Effector memory CD8-positive, alpha-beta T cell (primary cell): ENCODE data around the gene MYO15B.
"Not testable (repeated sequence)": the region's sequence is repeated elsewhere in the genome, so short reads cannot be mapped to it uniquely, and the experiment has no call there.

ENCODE experiments used
- ATAC-seq: fragments of 150-1000 bp; cut with Tn5 transposase; replicated peaks from 2 replicates; pipeline ENCODE4 v1.10.0; 2021; ENCODE audit warnings: mild to moderate bottlenecking, moderate library complexity
- DNase-seq, 3 experiments: peaks; one replicate each; pipeline ENCODE4 v3.0.0; 2021
- H3K27ac Mint-ChIP-seq, 2 donors: one replicate each; pipeline ENCODE4 v1.8.0; 2022; ENCODE audit warnings: mild to moderate bottlenecking in 2 of 2, mixed read lengths in 2 of 2, moderate library complexity in 2 of 2
- H3K27me3 Mint-ChIP-seq, 2 donors: one replicate each; pipeline ENCODE4 v1.8.0; 2022; ENCODE audit warnings: mixed read lengths in 2 of 2
- H3K36me3 Mint-ChIP-seq: one replicate; pipeline ENCODE4 v1.8.0; 2022; ENCODE audit warnings: mild to moderate bottlenecking, moderate library complexity, mixed read lengths; ENCODE audit not compliant: insufficient read depth
- H3K4me1 Mint-ChIP-seq, 2 donors: one replicate each; pipeline ENCODE4 v1.8.0; 2022; ENCODE audit warnings: low read depth in 2 of 2, mixed read lengths in 2 of 2
- H3K4me3 Mint-ChIP-seq, 2 donors: one replicate each; pipeline ENCODE4 v1.8.0; 2022; ENCODE audit warnings: mild to moderate bottlenecking in 2 of 2, mixed read lengths in 2 of 2, moderate library complexity in 2 of 2
- H3K9me3 Mint-ChIP-seq, 2 donors: one replicate each; pipeline ENCODE4 v1.8.0; 2022; ENCODE audit warnings: mixed read lengths in 2 of 2

MYO15B gene

GRCh38 chr17:75592348-75593020, 4.9 kb downstream of the MYO15B start:
- Mint-ChIP-seq H3K27ac (no peak overlapping the region), H3K27me3 (no peaks in the 10 kb centered on the region), H3K36me3 (peaks cover 10% of the 10 kb centered on the region), H3K4me3 (no peak overlapping the region), H3K4me1 (peaks cover 5 to 12% of the 10 kb centered on the region in 2 donors), H3K9me3 (no peaks in the 10 kb centered on the region)
- no peak for ATAC-seq
- DNase-seq: no peak

- H3K4me1 Mint-ChIP-seq, ATAC-seq, H3K9me3 Mint-ChIP-seq, H3K36me3 Mint-ChIP-seq, H3K4me3 Mint-ChIP-seq, DNase-seq, H3K27ac Mint-ChIP-seq, H3K27me3 Mint-ChIP-seq: not testable (repeated sequence)
Measured at GRCh38 chr17:75593430-75593829, 5.8 kb downstream of the MYO15B start.

GRCh38 chr17:75594499-75595283, 7.1 kb downstream of the MYO15B start:
- Mint-ChIP-seq H3K36me3 (peaks cover 3% of the 10 kb centered on the region), H3K9me3 (no peaks in the 10 kb centered on the region), H3K4me1 (peaks cover 3 to 9% of the 10 kb centered on the region in 2 donors), H3K27me3 (no peaks in the 10 kb centered on the region), H3K27ac (no peak overlapping the region), H3K4me3 (no peak overlapping the region)
- ATAC-seq (no peak), DNase-seq (no peak)

GRCh38 chr17:75595284-75595919, 7.8 kb downstream of the MYO15B start:
- peaks cover 3 to 9% of the 10 kb centered on the region in 2 donors for H3K4me1 Mint-ChIP-seq
- no peaks in the 10 kb centered on the region for H3K27me3 Mint-ChIP-seq
- H3K27ac Mint-ChIP-seq: no peak overlapping the region
- no peak for DNase-seq
- H3K4me3 Mint-ChIP-seq: no peak overlapping the region
- no peaks in the 10 kb centered on the region for H3K36me3 Mint-ChIP-seq
- H3K9me3 Mint-ChIP-seq: no peaks in the 10 kb centered on the region
- no peak for ATAC-seq

GRCh38 chr17:75595920-75596313, 8.3 kb downstream of the MYO15B start:
- Mint-ChIP-seq H3K27ac (no peak overlapping the region), H3K4me1 (peaks cover 2 to 5% of the 10 kb centered on the region in 2 donors), H3K27me3 (no peaks in the 10 kb centered on the region), H3K9me3 (no peaks in the 10 kb centered on the region), H3K4me3 (no peak overlapping the region), H3K36me3 (no peaks in the 10 kb centered on the region)
- DNase-seq (no peak), ATAC-seq (no peak)

- no peak for ATAC-seq
- DNase-seq: no peak
- H3K4me3 Mint-ChIP-seq: no peak overlapping the region
- H3K27me3 Mint-ChIP-seq: no peaks in the 10 kb centered on the region
- no peaks in the 10 kb centered on the region for H3K36me3 Mint-ChIP-seq
- H3K9me3 Mint-ChIP-seq: no peaks in the 10 kb centered on the region
- H3K27ac Mint-ChIP-seq: no peak overlapping the region
- peaks cover 0 to 2% of the 10 kb centered on the region in 2 donors for H3K4me1 Mint-ChIP-seq
Measured at GRCh38 chr17:75596320-75597087, 8.9 kb downstream of the MYO15B start.

- Mint-ChIP-seq H3K27me3 (no peaks in the 10 kb centered on the region), H3K36me3 (no peaks in the 10 kb centered on the region), H3K4me3 (no peak overlapping the region), H3K27ac (no peak overlapping the region), H3K4me1 (peaks cover 0 to 5% of the 10 kb centered on the region in 2 donors), H3K9me3 (no peaks in the 10 kb centered on the region)
- DNase-seq (peak; percentile 59 to 62 (median 60)), ATAC-seq (peak; percentile 84)
Measured at GRCh38 chr17:75601057-75601987, 13.7 kb downstream of the MYO15B start.

- ATAC-seq (no peak), DNase-seq (no peak)
- Mint-ChIP-seq H3K36me3 (no peaks in the 10 kb centered on the region), H3K27ac (no peak overlapping the region), H3K27me3 (no peaks in the 10 kb centered on the region), H3K4me3 (no peak overlapping the region), H3K4me1 (peaks cover 0 to 5% of the 10 kb centered on the region in 2 donors), H3K9me3 (no peaks in the 10 kb centered on the region)
Measured at GRCh38 chr17:75602644-75603043, 15.0 kb downstream of the MYO15B start.

GRCh38 chr17:75603123-75603522, 15.5 kb downstream of the MYO15B start:
- H3K9me3 Mint-ChIP-seq: no peaks in the 10 kb centered on the region
- ATAC-seq (no peak), DNase-seq (no peak)
- H3K4me1 Mint-ChIP-seq: peaks cover 0 to 5% of the 10 kb centered on the region in 2 donors
- H3K36me3 Mint-ChIP-seq: no peaks in the 10 kb centered on the region
- H3K4me3 Mint-ChIP-seq: no peak overlapping the region
- H3K27ac Mint-ChIP-seq: no peak overlapping the region
- H3K27me3 Mint-ChIP-seq: no peaks in the 10 kb centered on the region

GRCh38 chr17:75604034-75604695, 16.6 kb downstream of the MYO15B start:
- no peak for DNase-seq
- peak; percentile 73 for ATAC-seq
- Mint-ChIP-seq H3K9me3 (no peaks in the 10 kb centered on the region), H3K36me3 (no peaks in the 10 kb centered on the region), H3K4me3 (no peak overlapping the region), H3K27me3 (no peaks in the 10 kb centered on the region), H3K27ac (no peak overlapping the region), H3K4me1 (peaks cover 0 to 5% of the 10 kb centered on the region in 2 donors)

GRCh38 chr17:75605790-75606189, 18.2 kb downstream of the MYO15B start:
- no peak overlapping the region for H3K27ac Mint-ChIP-seq
- no peaks in the 10 kb centered on the region for H3K36me3 Mint-ChIP-seq
- no peaks in the 10 kb centered on the region for H3K27me3 Mint-ChIP-seq
- DNase-seq (no peak), ATAC-seq (no peak)
- no peaks in the 10 kb centered on the region for H3K9me3 Mint-ChIP-seq
- peaks cover 0 to 5% of the 10 kb centered on the region in 2 donors for H3K4me1 Mint-ChIP-seq
- no peak overlapping the region for H3K4me3 Mint-ChIP-seq

GRCh38 chr17:75607086-75607485, 19.5 kb downstream of the MYO15B start:
- no peak for DNase-seq
- no peak for ATAC-seq
- peaks cover 0 to 3% of the 10 kb centered on the region in 2 donors for H3K4me1 Mint-ChIP-seq
- H3K9me3 Mint-ChIP-seq: no peaks in the 10 kb centered on the region
- H3K27ac Mint-ChIP-seq: peak overlapping the region in 1 of 2 donors; percentile 60
- no peak overlapping the region for H3K4me3 Mint-ChIP-seq
- no peaks in the 10 kb centered on the region for H3K36me3 Mint-ChIP-seq
- no peaks in the 10 kb centered on the region for H3K27me3 Mint-ChIP-seq
